ENCODE measurements around the gene S1PR1.
"Not testable (repeated sequence)": the region's sequence is repeated elsewhere in the genome, so short reads cannot be mapped to it uniquely, and the experiment has no call there.

The S1PR1 gene

DNA sequence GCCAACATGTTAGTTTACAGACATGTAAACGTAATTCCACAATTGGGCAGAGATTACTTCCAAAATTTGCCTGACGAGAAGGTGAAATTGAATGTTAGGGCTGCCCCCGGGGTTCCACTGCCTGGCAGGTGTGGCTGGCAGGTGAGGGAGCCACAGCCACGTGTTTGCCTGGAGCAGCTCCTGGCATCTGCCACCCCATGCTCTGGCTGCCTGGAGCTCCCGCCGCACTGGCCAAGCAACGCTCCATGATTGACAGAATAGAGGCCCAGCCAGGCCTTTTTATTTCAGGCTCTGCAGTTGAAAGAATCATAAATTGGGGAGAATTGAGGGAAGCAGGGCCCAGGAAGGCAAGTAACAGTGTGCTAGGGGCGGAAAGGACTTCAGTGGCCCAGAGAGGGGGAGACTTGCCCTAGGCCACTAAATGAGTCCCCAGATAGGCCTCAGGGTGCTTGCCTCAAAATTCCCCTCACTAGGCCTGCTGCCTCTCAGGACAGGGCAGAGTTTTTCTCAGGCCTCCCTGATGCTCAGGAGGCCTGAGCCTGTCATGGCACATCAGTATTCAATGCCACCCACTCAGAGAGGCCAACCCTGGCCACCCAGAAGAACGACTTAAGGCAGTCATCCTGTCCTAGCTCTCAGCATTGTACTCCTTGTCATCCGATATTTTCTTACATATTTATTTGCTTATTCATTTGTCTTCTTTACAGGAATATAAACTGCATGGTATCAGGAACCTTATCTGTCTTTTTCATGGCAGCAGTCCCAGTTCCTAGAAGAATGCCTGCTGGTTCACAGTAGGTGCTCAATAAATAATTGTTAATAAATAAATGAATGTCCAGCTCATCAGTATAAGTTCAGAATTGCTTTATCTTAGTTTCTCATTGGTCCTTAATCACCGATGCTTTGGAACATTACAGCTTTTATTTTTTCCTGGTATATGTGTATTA lies 16.6 kb upstream of the S1PR1 start:
- DNase-seq (ENCODE audit: low spot score): no peak

DNA sequence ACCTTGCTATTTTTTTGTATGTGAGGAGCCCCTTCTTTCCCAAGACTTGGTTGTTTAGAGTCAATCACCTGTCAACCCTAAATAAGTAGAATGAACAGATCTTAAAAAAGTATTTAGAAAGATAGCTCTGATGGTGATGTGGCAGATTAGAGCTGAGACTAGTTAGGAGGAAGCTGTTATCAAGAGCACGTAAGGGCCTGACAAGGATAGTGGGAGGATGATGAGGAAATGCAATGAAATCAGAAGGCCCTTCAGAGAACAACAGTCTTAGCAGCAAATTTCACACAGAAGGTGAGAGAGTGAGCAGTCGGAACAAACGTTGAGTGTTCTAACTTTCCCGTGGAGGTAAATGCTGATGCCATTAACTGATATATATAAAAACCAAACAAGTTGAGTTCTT lies 15.9 kb upstream of the S1PR1 start:
- no peak for DNase-seq (ENCODE audit: low spot score)

DNA sequence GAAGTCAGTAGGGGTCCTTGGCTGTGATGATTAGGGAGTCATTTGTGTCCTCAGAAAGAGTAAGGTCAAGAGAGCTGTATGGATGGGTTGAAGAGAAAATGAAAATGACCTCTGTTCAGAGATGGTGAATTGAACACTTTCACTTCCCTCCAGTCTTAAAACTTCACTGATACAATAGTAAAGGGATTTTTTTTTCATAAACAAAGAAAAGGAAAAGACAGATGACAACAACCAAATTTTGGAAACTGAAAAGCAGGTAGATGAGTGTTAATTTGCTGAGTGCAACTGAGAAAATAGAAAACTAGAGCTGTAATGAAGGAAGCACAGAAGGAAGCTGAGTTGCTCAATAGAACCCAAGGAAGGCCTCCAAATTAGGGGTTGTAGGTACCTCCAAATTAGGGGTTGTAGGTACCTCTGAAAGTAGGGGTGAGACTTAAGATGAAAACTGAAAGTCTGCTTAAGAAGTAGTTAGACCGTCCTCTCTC lies 14.8 kb upstream of the S1PR1 start:
- DNase-seq (ENCODE audit: low spot score): no peak

DNA sequence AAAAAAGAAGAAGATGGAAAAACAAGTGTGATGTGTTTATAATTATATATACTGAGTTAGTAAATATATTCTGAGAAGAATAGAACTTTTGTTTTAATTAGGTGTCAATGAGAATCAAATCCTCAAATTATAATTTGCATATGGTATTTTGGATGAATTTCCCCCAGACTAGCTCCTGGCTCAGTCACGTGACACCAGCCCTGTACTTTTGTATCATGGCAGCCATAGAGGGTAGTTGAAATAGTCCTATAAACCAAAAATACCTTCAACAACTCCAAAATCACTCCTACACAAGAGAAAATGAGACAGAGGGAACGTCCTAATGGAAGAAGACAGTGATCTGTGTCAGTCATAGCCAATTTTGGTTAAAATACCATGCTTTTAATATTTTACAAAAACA lies 9.0 kb upstream of the S1PR1 start:
- no peak for DNase-seq (ENCODE audit: low spot score)

DNA sequence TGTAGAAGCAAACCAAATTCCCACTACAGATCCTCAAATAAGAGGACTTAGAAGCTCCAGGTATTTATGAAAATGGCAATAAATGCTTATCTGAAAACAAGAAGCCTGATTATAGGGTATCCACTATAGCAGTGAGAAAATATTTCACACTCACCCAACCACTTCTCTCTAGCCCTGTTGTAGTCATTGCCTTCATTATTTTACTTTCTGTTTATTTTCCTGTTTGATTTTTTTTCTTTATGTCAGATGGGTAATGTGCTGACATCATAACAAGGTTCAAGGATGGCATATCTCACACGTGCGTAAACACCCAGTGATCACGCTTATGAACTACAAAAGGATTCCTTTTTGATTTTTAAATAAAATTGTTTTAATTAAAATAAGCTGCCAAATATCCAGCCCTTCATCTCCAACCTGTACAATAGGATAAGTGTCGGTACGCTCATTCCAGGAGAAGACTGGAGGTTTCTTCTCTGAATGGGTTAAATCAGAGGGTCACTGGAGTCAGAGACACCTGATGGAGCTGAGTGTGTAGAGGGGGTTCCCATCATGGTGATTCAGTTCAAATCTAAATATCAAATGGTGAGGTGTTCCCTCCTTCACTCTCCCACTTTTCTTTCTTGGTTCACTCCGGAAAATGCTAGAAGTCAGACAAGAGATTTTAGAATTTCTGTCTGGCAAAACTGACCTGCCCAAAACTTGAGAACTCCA lies 8.2 kb upstream of the S1PR1 start:
- DNase-seq (ENCODE audit: low spot score): no peak

DNA sequence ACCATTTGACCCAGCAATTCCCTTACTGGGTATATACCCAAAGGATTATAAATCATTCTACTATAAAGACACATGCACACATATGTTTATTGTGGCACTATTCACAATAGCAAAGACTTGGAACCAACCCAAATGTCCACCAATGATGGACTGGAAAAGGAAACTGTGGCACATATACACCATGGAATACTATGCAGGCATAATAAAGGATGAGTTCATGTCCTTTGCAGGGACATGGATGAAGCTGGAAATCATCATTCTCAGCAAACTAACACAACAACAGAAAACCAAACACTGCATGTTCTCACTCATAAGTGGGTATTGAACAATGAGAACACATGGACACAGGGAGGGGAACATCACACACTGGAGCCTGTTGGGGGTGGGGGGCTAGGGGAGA lies 4.6 kb upstream of the S1PR1 start:
- DNase-seq (ENCODE audit: low spot score): not testable (repeated sequence)

DNA sequence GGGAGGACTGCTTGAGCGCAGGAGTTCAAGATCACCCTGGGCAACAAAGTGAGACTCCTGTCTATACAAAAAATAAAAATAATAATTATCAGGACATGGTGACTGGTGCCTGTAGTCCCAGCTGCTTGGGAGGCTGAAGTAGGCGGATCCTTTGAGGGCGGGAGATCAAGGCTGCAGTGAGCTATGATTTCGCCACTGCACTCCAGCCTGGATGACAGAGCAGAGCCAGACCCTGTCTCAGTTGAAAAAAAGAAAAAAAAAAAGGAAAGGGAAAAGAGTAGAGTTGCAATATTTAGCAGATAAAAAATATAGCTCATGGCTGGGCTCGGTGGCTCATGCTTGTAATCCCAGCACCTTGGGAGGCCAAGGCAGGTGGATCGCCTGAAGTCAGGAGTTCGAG lies 3.3 kb upstream of the S1PR1 start:
- no peak for DNase-seq (ENCODE audit: low spot score)

DNA sequence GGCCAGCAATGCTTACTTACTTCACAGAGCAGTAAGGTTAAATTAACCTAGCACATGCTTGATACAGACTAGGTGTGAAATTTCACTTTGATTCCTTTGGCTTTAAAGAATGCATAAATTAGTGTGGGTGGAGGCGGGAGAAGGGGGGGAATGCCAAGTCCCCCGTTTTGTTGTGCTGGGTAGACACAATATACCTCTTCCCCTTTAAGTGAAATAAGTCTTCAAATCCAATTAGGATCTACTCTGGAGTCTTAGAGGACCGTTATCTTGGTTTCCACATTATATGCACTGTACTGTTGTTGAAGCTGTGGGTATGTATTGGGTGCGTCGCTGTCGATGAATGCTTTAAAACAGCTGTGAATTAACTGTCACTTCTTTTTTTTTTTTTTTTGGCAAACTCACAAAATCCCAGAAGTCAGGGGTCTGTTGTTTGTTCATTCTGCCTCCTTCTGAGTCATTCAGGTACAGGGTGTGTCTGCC lies 1.6 kb upstream of the S1PR1 start:
- peak; percentile 9 for DNase-seq (ENCODE audit: low spot score)

DNA sequence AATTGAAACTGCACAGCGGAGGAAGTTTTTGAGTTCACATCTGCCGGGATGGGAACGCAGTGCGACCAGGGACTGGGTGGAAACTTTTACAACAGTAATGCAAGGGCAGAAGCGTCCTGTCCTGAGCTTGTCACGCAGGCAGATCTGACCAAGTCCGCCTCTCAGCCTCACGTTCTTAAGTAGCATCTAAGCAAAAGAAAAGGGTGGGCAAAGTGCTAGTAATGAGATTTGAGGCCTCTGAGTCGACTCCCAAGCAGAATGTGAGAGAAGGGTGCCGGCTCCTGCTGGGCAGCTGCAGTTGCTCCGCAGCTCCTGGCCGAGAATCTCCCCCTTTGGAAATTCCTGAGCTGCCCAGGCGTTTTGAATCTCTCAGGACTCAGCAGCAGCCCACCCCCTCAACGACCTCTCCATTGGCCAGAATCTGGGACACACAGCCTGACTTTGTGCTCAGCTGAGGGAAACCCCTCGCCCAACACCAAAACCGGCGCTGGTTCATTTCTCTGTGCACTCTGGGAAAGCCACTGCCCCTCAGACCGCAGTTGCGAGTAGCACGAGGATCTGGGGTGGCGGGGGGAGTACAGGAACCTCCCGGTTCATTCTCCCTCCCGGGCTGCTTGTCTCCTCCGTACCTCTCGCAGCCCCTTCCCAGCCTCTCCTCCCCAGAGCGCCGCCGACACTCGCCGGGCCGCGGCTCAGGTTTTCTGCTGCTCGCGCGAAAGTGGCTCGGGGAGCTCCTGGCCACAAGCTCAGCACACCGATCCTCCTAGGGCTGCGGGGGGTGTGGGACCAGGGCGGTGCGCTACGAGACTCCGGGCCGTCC lies 913 bp upstream of the S1PR1 start:
- peak; percentile 43 for DNase-seq (ENCODE audit: low spot score)

DNA sequence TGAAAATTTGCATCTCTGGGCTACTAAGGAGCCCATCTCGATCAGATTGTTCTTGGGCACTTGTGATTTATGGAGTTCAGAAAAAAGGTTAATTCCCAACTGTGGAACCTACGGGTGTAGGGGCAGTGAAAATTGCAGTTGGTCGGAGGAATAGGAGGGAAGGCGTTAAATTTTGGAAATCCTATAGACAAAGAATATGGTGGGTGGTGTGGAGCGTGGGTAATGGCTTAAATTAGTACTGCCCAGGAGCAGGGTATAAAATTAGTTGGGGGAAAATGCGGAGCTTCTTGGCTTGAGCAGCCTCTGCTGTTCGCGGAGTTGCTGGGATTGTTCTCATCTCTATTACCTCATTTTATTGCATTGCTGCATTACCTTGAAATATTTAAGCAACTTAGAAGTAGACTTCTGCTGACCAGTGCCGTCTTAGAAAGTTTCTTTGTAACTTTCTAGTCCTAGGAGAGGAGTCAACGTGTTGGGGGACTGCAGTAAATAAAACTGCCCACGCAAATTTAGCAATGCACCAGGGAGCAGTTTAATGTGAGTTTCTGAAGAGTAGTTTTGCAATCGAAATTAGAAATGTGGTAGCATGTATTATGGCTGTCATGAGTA lies 514 bp downstream of the S1PR1 start:
- no peak for DNase-seq (ENCODE audit: low spot score)

DNA sequence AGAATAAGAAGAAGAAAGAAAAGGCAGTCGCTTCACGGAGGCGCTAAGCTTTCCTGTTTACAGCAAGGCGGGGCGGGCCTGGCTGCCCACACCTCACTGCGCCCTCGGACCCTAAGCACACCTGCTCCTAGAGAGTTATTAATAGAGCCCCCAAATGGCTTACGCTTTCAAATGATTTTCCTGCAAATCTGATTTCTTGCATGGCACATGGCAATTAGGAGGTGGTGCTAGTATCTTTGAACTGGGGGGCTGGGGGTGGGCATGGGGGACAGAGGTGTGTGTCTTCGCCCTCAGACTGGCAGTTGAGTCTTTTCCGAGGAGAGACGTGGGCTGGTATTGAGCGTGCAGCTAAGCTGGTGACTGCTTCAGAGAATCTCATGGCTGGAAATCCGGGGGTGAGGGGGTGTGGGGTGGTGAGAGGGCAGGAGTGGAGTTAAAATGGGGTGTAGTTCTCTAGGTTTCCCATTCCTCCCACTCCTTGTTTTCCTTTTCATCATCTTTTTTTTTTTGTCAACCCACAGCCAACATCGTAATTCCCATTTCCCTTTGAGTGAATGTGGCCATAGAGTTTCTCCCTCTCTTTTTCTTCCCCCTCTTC lies 1.3 kb downstream of the S1PR1 start:
- no peak for DNase-seq (ENCODE audit: low spot score)

DNA sequence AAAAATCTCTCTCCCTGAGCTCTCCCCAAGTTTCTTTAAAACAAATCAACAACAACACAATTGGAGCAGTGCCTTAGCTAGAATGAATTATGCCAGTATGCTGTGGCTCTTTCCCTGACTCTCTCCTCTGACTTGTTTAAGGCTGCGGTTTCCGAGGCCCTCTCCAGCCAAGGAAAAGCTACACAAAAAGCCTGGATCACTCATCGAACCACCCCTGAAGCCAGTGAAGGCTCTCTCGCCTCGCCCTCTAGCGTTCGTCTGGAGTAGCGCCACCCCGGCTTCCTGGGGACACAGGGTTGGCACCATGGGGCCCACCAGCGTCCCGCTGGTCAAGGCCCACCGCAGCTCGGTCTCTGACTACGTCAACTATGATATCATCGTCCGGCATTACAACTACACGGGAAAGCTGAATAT lies 1.9 kb downstream of the S1PR1 start:
- peak; percentile 64 for DNase-seq (ENCODE audit: low spot score)

DNA sequence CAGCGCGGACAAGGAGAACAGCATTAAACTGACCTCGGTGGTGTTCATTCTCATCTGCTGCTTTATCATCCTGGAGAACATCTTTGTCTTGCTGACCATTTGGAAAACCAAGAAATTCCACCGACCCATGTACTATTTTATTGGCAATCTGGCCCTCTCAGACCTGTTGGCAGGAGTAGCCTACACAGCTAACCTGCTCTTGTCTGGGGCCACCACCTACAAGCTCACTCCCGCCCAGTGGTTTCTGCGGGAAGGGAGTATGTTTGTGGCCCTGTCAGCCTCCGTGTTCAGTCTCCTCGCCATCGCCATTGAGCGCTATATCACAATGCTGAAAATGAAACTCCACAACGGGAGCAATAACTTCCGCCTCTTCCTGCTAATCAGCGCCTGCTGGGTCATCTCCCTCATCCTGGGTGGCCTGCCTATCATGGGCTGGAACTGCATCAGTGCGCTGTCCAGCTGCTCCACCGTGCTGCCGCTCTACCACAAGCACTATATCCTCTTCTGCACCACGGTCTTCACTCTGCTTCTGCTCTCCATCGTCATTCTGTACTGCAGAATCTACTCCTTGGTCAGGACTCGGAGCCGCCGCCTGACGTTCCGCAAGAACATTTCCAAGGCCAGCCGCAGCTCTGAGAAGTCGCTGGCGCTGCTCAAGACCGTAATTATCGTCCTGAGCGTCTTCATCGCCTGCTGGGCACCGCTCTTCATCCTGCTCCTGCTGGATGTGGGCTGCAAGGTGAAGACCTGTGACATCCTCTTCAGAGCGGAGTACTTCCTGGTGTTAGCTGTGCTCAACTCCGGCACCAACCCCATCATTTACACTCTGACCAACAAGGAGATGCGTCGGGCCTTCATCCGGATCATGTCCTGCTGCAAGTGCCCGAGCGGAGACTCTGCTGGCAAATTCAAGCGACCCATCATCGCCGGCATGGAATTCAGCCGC lies 2.5 kb downstream of the S1PR1 start:
- no peak for DNase-seq (ENCODE audit: low spot score)

DNA sequence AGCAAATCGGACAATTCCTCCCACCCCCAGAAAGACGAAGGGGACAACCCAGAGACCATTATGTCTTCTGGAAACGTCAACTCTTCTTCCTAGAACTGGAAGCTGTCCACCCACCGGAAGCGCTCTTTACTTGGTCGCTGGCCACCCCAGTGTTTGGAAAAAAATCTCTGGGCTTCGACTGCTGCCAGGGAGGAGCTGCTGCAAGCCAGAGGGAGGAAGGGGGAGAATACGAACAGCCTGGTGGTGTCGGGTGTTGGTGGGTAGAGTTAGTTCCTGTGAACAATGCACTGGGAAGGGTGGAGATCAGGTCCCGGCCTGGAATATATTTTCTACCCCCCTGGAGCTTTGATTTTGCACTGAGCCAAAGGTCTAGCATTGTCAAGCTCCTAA lies 3.2 kb downstream of the S1PR1 start:
- DNase-seq (ENCODE audit: low spot score): no peak

DNA sequence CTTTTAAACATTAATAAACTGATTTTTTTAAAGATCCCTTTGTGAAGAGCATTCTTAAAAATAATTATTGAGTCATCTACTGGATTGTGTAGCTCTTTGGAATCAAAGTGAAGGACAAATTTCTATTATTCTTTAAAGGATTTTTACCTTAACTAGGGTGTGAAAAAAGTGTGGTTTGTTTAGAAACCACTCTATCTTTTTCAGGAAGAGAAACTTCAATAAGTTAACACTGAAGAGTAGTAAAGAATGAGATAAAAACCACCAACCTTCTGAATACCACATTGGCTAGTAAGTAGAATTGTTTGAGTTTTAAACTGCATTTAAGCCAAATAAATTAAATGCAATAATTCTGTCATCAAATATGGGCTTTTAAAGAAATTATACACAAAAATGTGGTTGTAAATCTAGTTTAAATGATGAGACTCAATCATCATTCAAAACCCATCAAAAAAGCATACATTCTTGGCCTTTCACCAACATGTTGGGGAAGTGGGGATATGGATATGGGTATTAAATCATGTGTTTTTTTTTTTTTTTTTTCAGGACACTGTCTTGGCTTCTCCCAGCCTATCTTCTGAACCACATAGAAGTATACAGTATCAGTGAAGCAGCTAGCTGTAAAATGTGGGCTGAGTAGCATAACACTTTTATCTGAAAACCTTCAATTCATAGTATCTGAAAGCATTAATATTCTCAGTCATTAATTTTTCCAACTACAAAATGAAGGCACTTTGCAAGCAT lies 4.8 kb downstream of the S1PR1 start:
- DNase-seq (ENCODE audit: low spot score): no peak

DNA sequence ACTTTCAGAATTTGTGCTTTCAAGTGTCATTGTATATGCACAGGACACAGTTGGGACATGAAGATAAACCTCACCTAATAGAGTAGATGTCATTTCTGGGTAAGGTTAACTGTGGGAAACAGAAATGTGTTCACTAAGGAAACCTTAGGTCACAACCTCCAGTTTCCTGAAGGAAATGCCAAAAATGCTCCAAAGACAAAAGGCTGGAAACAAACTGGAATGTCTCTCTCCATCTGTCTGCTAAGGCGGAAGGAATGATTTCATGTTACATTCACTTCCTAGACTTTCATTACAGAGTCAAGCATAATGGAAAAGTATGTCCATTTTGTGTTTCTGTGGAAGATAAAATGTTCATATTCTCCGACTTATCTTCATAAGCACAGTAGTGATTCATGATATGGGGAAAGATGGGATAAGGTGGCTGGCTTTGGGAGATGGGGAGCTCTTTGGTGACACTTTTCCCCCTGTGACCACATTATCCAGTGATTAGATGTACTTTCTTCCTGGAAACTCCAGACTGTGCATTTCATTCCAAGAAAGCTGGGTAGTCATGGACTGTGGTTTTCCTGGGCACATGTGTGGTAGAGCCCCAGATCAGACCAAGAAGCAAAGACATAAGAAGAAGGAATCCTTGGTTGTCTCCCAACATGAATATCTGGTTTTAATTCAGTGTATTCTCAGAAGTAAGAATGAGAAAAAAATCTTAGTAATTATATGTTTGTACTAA lies 5.7 kb downstream of the S1PR1 start:
- DNase-seq (ENCODE audit: low spot score): no peak

DNA sequence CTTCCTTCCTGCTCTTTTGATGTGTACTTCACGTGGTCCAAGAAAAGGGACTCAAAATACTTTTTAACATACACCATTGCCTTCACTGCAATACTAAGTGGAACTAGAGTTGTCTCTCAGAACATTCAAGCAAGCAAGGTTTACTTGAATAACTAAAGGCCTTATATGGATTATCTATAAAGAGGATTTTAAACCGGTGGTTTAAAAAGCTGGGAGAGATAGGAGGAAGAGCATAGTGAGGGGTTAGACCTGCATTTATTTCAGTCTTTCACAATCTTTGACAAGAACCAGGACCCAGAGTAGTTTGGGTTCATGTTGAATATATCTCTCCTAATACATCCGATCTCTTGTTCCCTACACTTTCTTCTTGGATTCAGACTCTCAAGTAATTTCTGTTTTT lies 6.9 kb downstream of the S1PR1 start:
- no peak for DNase-seq (ENCODE audit: low spot score)

DNA sequence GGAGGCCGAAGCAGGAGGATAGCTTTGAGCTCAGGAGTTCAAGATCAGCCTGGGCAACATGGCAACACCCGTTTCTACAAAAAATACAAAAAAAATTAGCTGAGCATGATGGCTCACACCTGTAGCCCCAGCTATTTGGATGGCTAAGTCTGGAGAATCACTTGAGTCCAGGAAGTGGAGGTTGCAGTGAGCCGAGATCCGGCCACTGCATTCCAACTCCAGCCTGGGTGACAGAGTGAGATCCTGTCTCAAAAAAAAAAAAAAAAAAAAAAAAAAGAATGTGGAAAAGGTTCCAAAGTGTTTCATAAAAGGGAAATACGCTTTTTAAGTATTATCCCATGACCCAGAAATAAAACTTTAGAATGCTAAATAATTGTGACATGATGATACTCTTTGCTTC lies 8.0 kb downstream of the S1PR1 start:
- no peak for DNase-seq (ENCODE audit: low spot score)

Data from SW480 (cell line).